HL-60/S4 treated with phorbol 12-myristate 13-acetate at 8.2 ng/mL for 4 days and 3 days (cell line): ENCODE data around the gene LEMD2.

Experiments
- in situ Hi-C: fragments of 300-500 bp; cut with MboI; formaldehyde crosslinking; loops from 2 replicates; pipeline ENCODE4 v1.15.0; 2022; ENCODE audit warnings: low sequenced_read_pairs

The LEMD2 gene

DNA sequence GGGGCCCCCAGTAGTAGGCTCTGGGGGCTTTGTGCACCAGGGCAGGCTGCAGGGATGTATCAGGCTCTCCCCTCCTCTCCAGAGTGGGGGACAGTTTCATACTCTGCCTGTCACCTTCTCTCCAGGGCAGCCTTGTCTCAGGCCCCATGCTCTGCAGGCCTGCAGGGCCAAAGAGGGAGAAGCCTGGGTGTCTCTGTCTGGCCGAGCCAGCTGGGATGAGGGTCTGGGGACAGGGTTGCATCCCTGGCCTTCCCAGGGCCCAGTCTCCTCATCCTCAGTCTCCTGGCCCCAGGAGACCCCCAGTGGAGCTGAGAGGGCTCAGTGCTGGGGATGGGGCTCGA lies 27.4 kb downstream of the LEMD2 start:
- in situ Hi-C loops, result loop anchor here (25.0 kb wide), 1 partner anchor 276 kb away; no protein-coding TSS in a partner anchor

DNA sequence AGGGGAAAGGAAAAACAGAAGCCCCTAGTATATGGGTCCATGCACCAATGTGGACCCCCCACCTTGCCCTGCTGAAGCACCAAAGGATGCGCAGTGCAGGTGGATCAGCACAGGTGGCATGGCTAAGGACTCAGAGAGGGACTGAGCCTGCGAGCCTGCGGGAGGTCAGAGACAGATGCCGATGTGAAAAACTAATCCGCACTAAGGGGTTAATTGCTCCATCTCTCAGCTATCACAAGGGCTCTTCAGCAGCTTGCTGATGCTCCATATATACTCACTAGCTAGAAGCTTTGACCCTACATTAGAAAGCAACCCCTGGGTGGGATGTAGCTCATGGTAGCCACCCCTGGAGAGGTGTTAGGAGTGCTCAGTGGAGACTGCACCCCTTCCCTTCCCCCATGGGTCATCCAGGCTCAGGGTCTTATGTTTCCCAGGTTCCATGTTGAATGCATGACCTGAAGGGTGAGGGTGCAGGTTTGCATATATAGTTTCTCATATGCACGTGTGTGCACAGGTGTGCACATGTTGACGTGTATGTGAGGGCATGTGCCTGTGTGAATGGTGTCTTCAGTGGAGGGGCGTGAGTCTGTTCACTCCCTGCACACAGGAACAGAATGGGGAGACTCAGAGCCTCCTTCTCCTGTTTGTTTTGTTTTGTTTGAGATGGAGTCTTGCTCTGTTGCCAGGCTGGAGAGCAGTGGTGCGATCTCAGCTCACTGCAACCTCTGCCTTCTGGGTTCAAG lies 28.9 kb downstream of the LEMD2 start:
- in situ Hi-C loops, result loop anchor here (25.0 kb wide), 1 partner anchor 277 kb away; no protein-coding TSS in a partner anchor

DNA sequence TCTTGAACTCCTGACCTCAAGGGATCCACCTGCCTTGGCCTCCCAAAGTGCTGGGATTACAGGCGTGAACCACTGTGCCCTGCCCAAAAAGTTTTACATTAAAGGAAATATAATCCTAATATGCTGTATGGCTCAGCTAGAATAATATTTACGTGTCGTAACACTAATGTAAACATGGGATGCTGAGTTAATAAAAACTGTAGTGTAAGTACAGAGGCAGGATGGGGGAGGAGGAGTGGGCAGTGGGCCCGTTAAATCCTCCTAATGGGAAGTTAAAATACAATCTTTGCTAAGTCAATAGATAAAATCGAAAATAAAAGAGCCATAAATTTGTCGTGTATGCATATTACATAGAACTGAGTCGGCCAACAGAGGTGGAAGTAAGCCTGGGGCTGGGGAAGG lies 30.1 kb downstream of the LEMD2 start:
- in situ Hi-C loops, result loop anchor here (25.0 kb wide), 1 partner anchor 278 kb away; no protein-coding TSS in a partner anchor

DNA sequence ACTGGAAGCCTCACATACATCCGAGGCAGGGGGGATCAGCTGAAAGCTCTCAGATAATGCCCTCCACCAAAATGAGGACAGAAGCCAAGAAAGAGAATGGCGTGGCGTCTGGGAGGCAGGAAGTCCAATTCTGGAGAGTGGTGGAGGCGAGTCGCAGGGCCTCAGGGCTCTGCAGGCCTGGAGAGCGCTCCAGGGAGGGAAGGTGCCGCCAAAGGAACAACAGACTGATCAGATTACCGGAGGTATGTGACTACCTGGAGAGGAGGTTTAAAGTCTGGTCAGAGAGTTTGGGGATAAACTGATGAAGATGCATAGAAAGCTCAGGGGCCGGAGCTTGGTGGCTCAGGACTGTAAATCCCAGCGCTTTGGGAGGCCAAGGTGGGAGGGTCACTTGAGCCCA lies 31.0 kb downstream of the LEMD2 start:
- in situ Hi-C loops, result loop anchor here (25.0 kb wide), 1 partner anchor 279 kb away; no protein-coding TSS in a partner anchor

DNA sequence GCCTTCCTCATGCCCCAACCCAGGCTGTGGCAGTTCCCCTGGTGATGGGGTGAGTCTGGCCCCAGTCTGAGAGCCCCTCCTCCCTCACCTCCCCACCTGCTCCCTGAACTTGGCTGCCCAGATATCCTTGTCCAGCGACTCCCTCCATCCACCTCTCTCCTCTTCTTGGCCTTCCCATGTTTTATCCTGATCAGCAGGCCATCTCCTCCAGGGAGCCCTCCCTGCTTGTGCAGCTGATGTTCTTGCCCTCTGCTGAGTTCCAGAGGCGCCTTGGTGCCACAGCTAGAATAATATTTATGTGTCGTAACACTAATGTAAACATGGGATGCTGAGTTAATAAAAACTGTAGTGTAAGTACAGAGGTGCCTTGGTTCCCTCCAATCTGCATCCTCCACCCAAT lies 31.8 kb downstream of the LEMD2 start:
- in situ Hi-C loops, result loop anchor here (25.0 kb wide), 1 partner anchor 280 kb away; no protein-coding TSS in a partner anchor

DNA sequence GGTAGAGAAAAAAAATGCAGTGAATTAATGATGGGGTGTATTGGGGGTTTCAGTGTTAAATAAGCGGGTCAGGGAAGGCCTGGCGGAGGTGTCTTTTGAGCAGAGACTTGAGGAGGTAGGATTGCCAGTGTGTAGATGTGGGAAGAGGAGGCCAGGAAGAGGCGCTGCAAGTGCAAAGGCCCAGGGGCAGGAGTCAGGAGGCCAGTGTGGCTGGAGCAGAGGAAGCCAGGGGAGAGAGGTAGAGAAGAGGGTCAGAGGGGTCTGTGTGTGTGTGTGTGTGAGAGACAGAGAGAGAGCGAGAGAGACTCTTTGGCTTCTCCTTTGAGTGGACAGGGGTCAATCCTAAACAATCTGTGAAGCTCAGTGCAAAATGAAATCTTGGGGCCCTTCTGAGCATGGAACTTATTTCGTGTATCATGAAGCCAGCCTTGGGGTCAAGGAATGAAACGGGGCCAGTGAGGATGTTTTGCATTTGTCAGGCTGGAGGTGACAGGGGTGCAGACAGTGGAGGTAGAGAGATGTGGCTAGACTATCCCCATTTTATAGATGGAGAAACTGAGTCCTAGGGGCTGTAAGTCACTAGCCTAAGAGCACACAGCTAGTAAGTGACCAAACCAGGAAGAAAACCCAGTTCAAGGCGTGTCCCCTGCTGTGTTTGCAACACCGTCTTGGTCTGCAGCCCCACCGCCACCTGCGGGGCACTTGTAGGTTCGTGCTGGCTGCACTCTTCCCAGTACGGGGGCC lies 32.5 kb downstream of the LEMD2 start:
- in situ Hi-C loops, result loop anchor here (25.0 kb wide), 1 partner anchor 281 kb away; no protein-coding TSS in a partner anchor

DNA sequence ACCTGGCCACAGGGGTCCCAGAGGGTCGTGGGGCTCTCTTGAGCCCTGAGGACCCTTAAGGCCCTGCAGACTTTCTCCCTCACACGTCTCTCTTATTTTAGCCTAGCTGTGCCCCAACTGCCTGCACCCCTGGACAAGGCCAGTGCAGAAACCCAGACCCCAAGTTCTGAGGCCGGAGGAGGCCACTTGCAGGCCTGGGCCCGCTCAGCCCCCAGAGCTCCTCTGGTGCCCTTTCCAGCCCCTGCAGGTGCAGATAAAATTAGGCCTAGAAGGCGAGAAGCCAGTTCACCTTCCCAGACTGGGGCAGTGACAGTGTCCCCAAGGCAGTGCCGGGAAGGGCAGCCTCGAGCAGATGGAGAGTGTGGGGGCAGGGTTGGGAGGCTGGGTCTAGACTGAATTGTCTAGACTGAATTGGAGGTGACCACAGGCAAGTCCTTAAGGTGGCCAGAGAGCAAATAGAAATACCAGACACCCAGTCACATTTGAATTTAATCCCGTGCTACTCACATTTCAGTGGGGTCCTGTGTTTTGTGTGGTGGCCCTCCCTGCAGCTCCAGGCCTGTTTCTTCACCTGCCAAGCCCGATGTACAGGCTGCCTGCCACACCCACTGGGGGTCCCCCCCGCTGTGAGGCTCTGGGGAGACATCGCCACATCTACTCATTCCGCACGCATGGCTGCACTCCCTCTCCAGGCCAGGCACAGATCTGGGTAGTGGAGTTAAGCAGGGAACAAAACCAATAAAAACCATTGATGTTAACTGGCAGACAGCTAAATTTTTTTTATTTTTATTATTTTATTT lies 33.7 kb downstream of the LEMD2 start:
- in situ Hi-C loops, result loop anchor here (25.0 kb wide), 1 partner anchor 282 kb away; no protein-coding TSS in a partner anchor

DNA sequence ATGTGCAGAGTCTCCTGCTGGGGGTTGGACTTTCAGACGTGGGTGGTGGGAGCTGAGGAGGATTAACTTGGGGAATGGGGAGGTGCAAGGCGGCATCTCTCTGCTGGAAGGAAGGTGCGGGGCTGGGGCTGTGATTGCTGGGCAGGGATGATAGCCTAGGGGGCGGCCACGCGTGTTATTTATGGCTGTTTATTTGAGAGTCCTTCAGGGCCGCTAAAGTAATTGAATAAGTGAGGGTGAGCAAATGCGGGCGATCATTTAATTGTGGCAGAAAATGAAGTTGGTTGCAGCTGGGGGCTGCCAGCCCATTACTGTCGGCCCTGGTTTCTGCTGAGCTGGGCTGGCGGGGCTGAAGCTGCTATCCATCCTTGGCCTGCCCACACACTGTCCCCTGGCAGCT lies 34.7 kb downstream of the LEMD2 start:
- in situ Hi-C loops, result loop anchor here (25.0 kb wide), 1 partner anchor 283 kb away; no protein-coding TSS in a partner anchor

DNA sequence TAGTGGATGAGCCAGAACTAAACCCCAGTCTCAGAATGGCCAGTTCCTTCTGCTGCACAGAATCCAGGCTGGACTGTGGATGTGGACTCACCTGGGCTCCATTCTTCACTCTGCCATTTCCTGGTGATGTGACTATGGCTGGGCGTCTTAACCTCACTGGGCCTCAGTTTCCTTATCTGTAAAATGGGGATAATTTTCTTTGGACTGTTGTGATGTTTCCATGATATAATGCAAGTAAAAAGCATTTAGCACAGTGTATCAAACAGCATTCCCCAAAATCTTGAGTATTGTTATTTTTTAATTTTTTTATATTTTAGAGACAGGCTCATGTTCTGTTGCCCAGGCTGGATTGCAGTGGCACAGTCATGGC lies 36.3 kb downstream of the LEMD2 start:
- in situ Hi-C loops, result loop anchor here (25.0 kb wide), 1 partner anchor 285 kb away; no protein-coding TSS in a partner anchor

DNA sequence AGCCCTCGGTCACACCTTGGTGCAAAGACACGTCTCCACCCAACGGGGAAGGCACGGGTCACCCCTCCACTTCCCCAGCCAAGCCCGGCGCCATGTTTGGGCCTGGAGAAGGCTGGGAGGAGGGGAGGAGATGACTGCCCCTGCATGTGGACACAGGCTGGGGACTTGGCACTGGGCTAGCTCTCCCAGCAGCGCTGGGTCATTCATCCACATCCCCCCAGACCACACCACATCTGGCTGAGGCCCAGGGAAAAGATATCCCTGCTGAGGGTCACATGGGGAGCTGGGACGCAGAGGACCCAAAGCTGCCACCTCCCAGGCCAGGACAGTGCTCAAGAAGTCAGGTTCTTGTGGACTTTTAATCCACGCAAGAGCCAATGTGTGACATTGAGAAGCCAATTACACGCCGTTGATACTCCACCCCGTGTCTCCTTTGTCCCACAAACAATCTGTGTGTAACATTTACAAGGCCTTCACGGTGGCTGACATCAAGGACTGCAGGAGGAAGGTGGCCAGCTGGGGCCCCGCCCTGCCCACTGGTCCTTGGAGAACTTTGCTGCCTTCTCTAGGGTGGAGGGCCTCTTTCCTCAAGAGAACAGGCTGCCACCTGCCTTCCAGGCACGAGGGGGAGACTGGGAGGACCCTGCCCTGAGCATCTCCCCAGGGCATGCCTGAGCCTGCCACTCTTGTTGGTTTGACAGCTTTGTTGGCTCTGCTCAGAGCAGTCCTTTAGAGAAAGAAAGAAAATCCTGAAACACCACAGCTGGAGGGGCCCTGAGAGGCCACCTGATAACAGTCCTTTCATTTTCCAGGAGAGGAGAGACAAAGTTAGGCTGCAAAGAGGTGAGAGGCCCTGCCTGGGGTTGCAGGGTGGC lies 36.9 kb downstream of the LEMD2 start:
- in situ Hi-C loops, result loop anchor here (25.0 kb wide), 1 partner anchor 285 kb away; no protein-coding TSS in a partner anchor

DNA sequence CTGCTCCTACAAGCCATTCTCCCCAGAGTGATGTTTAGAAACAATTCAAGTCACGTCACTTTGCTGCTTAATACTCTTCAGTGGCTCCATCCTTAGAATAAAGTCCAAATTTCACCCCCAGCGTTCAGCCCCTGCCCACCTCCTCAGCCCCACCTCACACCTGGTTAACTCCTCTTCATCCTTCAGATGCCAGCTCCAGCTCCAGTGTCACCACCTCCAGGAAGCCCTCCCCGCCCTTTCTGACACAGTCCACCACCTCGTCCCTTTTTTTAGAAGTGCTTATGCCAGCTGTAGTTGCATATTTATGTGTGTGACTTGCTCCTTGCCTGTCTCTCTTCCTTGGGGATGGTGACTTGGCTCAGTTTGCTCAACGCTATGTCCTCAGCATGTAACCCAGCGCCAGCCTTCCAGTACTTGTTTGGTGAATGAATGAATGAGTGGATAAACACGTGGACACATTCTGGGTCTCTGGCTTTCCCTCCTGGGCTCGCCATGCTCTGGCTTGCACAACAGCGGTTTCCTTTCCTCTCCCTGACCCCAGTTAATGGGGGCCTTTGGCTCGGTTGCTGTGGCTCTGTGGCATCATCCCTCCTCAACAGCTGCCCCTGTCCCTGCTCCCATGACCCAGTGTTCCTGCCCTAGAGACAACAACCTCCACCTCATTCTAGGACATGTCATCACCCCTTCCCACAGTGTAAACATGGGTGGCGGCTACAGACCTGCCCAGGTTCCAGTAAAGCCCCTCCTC lies 38.5 kb downstream of the LEMD2 start:
- in situ Hi-C loops, result loop anchor here (25.0 kb wide), 1 partner anchor 287 kb away; no protein-coding TSS in a partner anchor

DNA sequence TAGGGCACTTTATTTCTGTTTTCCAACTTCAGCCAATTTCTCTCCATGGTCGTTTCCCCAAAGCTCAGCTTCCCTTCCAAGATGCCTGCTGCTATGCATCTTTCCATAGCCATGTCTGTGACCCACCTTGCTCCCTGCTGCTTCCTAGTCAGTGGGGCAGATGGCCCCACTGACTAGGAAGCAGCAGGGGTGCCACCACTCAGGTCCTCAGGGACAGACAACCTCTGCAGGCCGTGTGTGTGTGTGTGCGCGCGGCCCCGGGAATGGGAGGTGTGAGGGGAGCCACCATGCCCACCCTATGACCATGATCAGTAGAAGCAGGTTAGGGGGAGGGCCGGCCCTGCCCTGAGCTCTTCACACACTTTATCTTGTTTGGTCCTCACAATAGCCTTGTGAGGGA lies 39.5 kb downstream of the LEMD2 start:
- in situ Hi-C loops, result no loop called here

DNA sequence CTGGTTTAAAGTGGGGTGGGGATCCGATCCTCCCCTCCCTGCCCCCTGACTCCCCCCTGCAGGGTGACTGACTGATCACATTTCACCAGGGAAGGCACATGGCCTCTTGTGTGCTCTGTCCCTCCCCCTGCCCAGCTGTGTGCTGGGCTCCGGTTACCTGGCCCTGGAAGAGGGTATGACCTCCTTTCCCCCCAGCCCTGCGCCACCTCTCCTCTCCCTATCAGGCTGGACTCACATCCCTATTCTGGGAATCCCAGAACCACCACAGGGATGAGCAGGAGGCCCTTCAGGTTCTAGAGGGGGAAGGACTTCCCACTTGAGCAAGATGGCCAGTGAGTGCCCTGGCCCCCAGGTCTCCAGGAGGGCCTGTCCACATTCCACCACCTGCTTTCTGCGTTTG lies 40.1 kb downstream of the LEMD2 start:
- in situ Hi-C loops, result no loop called here

DNA sequence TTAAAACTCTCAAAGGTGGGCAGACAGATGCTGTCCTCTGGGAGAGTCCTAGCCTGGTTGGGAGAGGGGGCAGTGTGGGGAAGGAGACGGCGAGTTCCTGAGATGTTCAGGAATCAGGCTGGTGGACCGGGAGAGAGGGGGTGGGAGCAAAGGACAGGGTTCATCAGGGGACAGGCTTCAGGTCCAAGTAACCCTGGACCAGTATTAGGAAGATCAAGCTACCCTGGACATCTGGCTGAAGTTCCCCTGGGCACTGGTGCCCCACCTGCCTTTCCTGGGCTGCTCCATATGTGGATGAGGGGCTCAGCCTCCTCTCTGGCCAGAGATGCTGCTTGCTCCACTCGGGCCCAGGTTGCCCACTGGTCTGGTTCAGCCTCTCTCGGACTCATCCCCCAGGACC lies 41.1 kb downstream of the LEMD2 start:
- in situ Hi-C loops, result no loop called here

DNA sequence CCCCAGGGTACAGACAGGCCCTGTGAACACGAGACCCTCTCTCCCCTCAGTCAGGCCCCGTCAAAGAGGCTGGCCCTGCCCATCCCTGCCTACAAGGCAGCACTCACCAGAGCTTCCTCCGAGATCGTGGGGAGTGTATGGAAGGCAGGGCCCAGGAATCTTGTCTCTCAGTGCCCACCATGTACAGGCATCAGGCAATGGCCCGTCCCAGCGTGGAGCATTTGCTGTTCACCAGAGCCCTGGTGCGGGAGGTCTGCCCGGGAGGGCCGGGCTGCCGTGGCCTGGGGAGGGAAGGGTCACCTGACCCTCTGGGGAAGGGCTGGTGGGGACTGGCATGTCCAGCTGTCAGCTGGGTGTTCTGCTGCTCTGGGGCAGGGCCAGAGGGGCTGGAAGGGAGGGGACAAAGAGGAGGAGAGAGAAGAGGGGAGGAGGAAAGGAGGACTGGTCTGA lies 42.3 kb downstream of the LEMD2 start, which contains the start of gene IP6K3:
Gene IP6K3, minus strand, starts transcription at position 255 of the 450 bp plus-strand sequence. CDS start 11,429 bp downstream, outside the sequence.
- in situ Hi-C loops, result no loop called here

DNA sequence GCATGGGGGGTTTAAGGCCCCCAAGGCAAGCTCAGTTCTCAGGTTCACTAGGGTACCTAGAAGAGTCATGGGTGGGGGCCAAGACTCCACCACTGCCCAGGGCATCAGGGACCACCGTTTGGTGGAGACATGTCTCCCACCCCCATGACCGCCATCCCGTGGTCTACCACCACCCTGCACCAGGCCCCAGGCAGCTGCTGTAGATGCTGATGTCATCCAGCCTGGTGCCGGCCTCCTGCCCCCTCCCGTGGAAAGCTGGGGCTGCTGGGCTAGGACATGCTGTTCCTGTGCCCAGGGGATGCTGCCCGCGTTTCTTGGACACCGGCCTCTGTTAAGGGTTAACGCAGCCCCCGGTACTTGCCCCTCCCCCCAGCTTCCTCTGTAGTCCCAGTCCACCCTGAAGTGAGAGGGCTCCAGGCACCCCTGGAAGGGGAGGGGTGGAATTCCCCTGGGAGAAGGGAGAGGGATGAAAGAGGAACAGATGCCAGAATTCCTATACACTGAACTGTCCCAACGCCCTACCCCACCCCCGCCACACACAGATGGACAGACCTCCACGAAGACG lies 42.8 kb downstream of the LEMD2 start:
- in situ Hi-C loops, result no loop called here

DNA sequence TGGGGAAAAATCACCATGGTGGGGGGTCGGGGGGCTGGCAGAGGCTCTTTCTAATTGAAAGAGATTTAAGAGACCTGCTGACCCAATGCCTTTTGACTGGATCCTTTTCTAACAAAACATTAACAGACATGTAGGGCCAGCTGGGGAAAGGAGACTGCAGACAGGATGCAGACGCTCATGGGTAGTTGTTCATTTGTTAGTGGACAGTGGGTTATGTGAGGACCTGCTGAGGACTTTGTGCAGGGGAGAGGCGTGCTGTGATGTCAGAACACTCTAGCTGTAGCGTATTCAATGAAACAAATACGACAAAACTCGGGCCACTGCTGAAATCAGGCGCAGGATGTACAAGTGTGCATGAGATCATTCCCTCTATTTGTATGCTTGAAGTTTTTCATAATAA lies 43.4 kb downstream of the LEMD2 start:
- in situ Hi-C loops, result no loop called here

DNA sequence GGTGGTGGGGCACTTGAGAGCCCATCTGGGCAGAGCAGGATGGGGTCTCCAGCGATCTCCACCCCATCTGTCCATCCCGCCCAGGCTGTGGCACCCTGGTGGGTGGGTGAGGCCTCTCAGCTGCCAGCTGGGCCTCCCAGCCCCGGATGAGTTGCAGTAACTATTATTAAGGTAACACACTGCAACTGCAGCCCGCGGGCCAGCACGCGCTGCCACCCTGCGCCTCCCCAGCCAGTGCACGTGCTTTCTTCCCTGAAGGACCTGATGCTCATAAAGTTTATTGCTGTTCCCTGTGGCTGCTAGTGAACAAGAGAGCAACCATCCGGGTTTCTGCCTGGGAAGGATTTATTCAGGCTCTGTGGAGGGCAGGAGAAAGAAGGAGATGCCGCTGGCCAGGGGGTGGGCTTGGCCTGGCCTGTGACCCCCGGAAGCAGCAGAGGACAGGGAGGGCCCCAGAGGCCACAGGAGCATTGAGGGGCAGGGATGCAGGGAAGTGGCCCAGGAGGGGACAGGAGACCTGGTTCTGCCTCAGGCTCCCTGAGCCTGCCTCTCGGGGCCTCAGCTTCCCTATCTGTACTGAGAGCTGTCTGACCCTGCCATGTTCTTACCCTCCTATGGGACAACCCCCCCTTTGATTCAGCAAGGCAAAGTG lies 43.9 kb downstream of the LEMD2 start:
- in situ Hi-C loops, result no loop called here
